Endothelial cell of umbilical vein (primary cell): ENCODE data around the gene C2orf15. TPM values are rescaled to one million over a fixed set of nuclear protein-coding genes. Genes with fewer than 3 reads are reported as not detected.

ENCODE experiments used
- BruUV-seq: library from RNA; stranded (reverse); fragments of 400-500 nt; replicated peaks from 2 replicates; lab custom pipeline; 2021; lab: Mats Ljungman, UMichigan
- CTCF ChIA-PET: fragments of 300-600, 350-600 bp; sonication (Branson Sonifier 250); formaldehyde crosslinking; loops from one replicate; lab custom pipeline; 2021; ENCODE audit warnings: antibody characterized with exemption, inconsistent platforms; lab: Charles Lee
- POLR2A ChIA-PET: fragments of 300-600, 350-600 bp; sonication (Branson Sonifier 250); formaldehyde crosslinking; loops from one replicate; lab custom pipeline; 2021; ENCODE audit warnings: antibody characterized with exemption, inconsistent platforms; lab: Charles Lee
- DNase-seq: peaks from one replicate; pipeline ENCODE4 v3.0.0-alpha.2; 2011; ENCODE audit warnings: low read depth, low spot score
- FAIRE-seq: peaks from 2 replicates; lab custom pipeline; 2011; peaks lifted over from hg19 to GRCh38; lab: Jason Lieb, UNC
- H2AFZ ChIP-seq: 2 replicates; pipeline ENCODE4 v1.6.0; 2012; ENCODE audit warnings: low read depth, low read length, control low read depth, inconsistent platforms
- H3K27ac ChIP-seq: 2 replicates; pipeline ENCODE4 v1.5.1; 2011; ENCODE audit warnings: low read depth, mild to moderate bottlenecking, control low read depth, low read length, moderate library complexity; ENCODE audit not compliant: insufficient read depth
- H3K27me3 ChIP-seq, 2 experiments: 2 replicates each; pipeline versions ENCODE4 v1.6.0 to v1.6.1; 2011; ENCODE audit warnings: low read length in 2 of 2, mixed read lengths in 1 of 2; ENCODE audit not compliant: control insufficient read depth in 2 of 2, insufficient read depth in 2 of 2
- H3K36me3 ChIP-seq, 2 experiments: 2 replicates in 1 of 2; 3 replicates in 1 of 2; pipeline ENCODE4 v1.5.1; 2011; ENCODE audit warnings: low read length in 2 of 2, mild to moderate bottlenecking in 1 of 2, moderate library complexity in 1 of 2; ENCODE audit not compliant: control insufficient read depth in 2 of 2, insufficient read depth in 2 of 2; ENCODE audit errors: extremely low read depth in 1 of 2
- H3K4me1 ChIP-seq: 3 replicates; pipeline ENCODE4 v1.5.1; 2011; ENCODE audit warnings: mild to moderate bottlenecking, low read length; ENCODE audit not compliant: control insufficient read depth, insufficient read depth; ENCODE audit errors: extremely low read depth
- H3K4me2 ChIP-seq: 2 replicates; pipeline ENCODE4 v1.6.1; 2011; ENCODE audit warnings: low read length, control low read depth, mixed read lengths; ENCODE audit not compliant: insufficient read depth
- H3K4me3 ChIP-seq, 3 experiments: fragments of 200-600 bp in 1 of 3; sonication (generic), shearing (Covaris generic) in 1 of 3; replicated peaks in 1 of 3; 2 replicates each; pipeline ENCODE4 v1.5.1; 2011 to 2016; ENCODE audit warnings: control low read depth in 3 of 3, low read length in 3 of 3, mild to moderate bottlenecking in 2 of 3, inconsistent platforms in 1 of 3, low read depth in 1 of 3, moderate library complexity in 1 of 3; ENCODE audit not compliant: insufficient read depth in 1 of 3
- H3K79me2 ChIP-seq: 2 replicates; pipeline ENCODE4 v1.6.0; 2012; ENCODE audit warnings: low read length, inconsistent platforms; ENCODE audit not compliant: control insufficient read depth, insufficient read depth
- H3K9ac ChIP-seq: replicated peaks from 2 replicates; pipeline ENCODE3; 2011; ENCODE audit warnings: low read length, control low read depth; ENCODE audit not compliant: insufficient read depth; ENCODE audit errors: extremely low read depth
- H3K9me1 ChIP-seq: replicated peaks from 3 replicates; pipeline ENCODE4 v1.6.0; 2011; ENCODE audit warnings: mild to moderate bottlenecking, low read length; ENCODE audit not compliant: control insufficient read depth, insufficient read depth; ENCODE audit errors: extremely low read depth
- H3K9me3 ChIP-seq: replicated peaks from 2 replicates; pipeline ENCODE4 v1.5.1; 2012; ENCODE audit warnings: low read length, inconsistent platforms; ENCODE audit not compliant: control insufficient read depth, insufficient read depth
- H4K20me1 ChIP-seq: replicated peaks from 2 replicates; pipeline ENCODE3; 2011; ENCODE audit warnings: mild to moderate bottlenecking, low read length; ENCODE audit not compliant: control insufficient read depth, insufficient read depth; ENCODE audit errors: extremely low read depth
- CTCF ChIP-seq, 2 donors: IDR thresholded peaks; 1 replicate in 1 of 2; 2 replicates in 1 of 2; pipeline ENCODE4 v1.5.1; 2011; ENCODE audit warnings: low read length in 2 of 2, mild to moderate bottlenecking in 2 of 2, moderate library complexity in 2 of 2, control low read depth in 1 of 2, inconsistent platforms in 1 of 2, low read depth in 1 of 2; ENCODE audit not compliant: insufficient read depth in 1 of 2; ENCODE audit errors: extremely low read depth in 1 of 2
- EZH2 ChIP-seq: IDR thresholded peaks from 2 replicates; pipeline ENCODE4 v1.6.1; 2012; ENCODE audit warnings: borderline replicate concordance, low read depth, mild to moderate bottlenecking, moderate library complexity, low read length, inconsistent platforms; ENCODE audit not compliant: severe bottlenecking
- FOS ChIP-seq: IDR thresholded peaks from 2 replicates; pipeline ENCODE4 v1.6.1; 2011; ENCODE audit warnings: mild to moderate bottlenecking, low read length, moderate library complexity, borderline replicate concordance; ENCODE audit not compliant: insufficient read depth
- GATA2 ChIP-seq: IDR thresholded peaks from 2 replicates; pipeline ENCODE4 v1.7.0; 2011; ENCODE audit warnings: low read depth, mild to moderate bottlenecking, moderate library complexity, mixed read lengths, low read length; ENCODE audit not compliant: insufficient read length, insufficient read depth
- JUN ChIP-seq: IDR thresholded peaks from 2 replicates; pipeline ENCODE4 v1.6.1; 2011; ENCODE audit warnings: borderline replicate concordance, low read depth; ENCODE audit not compliant: insufficient read length, insufficient read depth
- MAX ChIP-seq: IDR thresholded peaks from 2 replicates; pipeline ENCODE4 v1.6.1; 2011; ENCODE audit not compliant: insufficient read depth, insufficient read length
- MYC ChIP-seq: IDR thresholded peaks from one replicate; pipeline ENCODE4 v1.6.1; 2011; ENCODE audit warnings: mild to moderate bottlenecking, low read depth, low read length
- POLR2A ChIP-seq: IDR thresholded peaks from 2 replicates; pipeline ENCODE4 v1.6.1; 2012; ENCODE audit warnings: low read depth, mild to moderate bottlenecking, control low read depth, low read length
- POLR2AphosphoS5 ChIP-seq: IDR thresholded peaks from 2 replicates; pipeline ENCODE4 v1.6.1; 2012; ENCODE audit warnings: low read depth, mild to moderate bottlenecking, control low read depth, low read length, moderate library complexity; ENCODE audit not compliant: insufficient read depth
- dilution Hi-C: fragments of 300-500 bp; cut with MboI; formaldehyde crosslinking; loops from one replicate; pipeline ENCODE4 v1.15.0; 2019; ENCODE audit warnings: low sequenced_read_pairs; ENCODE audit not compliant: extremely low pct_ligation_motif_present
- intact Hi-C: fragments of 100-400 bp; cut with micrococcal nuclease; formaldehyde crosslinking; loops from one replicate; pipeline ENCODE4 v1.10.0; 2022
- polyA plus RNA-seq, 4 experiments: library from polyadenylated mRNA; depleted of rRNA in 3 of 4; stranded (reverse) in 3 of 4; unstranded in 1 of 4; fragments of >200 nt; gene quantifications; 2 replicates each; pipeline versions ENCODE4 v1.2.1 to v1.2.3, GENCODE V29; 2011 to 2012; ENCODE audit warnings: missing spikeins in 1 of 4
- total RNA-seq: library from RNA; stranded (reverse); gene quantifications from 2 replicates; pipeline ENCODE4 v1.2.3, GENCODE V29; 2021

The C2orf15 gene
- total and polyA plus RNA-seq, 2 donors (not counting 3 experiments of a cell fraction or from before 2014, with no cell fraction given): not detected

GRCh38 chr2:99152199-99152895, 10.8 kb downstream of the C2orf15 start:
- Histone ChIP-seq H4K20me1 (no peaks in the 10 kb centered on the region), H3K4me2 (no peak overlapping the region), H3K4me3 (no peak overlapping the region), H3K9me1 (no peaks in the 10 kb centered on the region), H3K79me2 (peaks cover 2% of the 10 kb centered on the region), H3K27ac (no peak overlapping the region), H3K9me3 (no peaks in the 10 kb centered on the region), H3K4me1 (peaks cover 10% of the 10 kb centered on the region), H3K36me3 (no peaks in the 10 kb centered on the region), H2AFZ (no peak overlapping the region), H3K9ac (no peak overlapping the region), H3K27me3 (no peaks in the 10 kb centered on the region)
- intact Hi-C loops: no loop called here
- ChIA-PET CTCF (no interaction called here), POLR2A (no interaction called here)
- no peak for DNase-seq
- no peak for TF ChIP-seq EZH2
- TF ChIP-seq JUN: no peak
- TF ChIP-seq POLR2AphosphoS5: no peak
- dilution Hi-C loops: no loop called here
- no TSS peak for BruUV-seq
- FAIRE-seq: no peak

- peak overlapping the region; percentile 94 for H2AFZ ChIP-seq
- TF ChIP-seq MAX: no peak
- no peak for TF ChIP-seq POLR2AphosphoS5
- TF ChIP-seq GATA2: no peak
- no peak for TF ChIP-seq EZH2
- no peak for TF ChIP-seq POLR2A
- no peak for TF ChIP-seq MYC
- TF ChIP-seq JUN: no peak
- no peak for TF ChIP-seq CTCF (IDR thresholded peaks at IDR 0.05; ENCODE audit: extremely low read depth in 1 of 2, insufficient read depth in 1 of 2, low read depth in 1 of 2, low read length in 2 of 2)
- TF ChIP-seq FOS: no peak
- H3K9ac ChIP-seq: peak overlapping the region; percentile 93
- CTCF ChIA-PET: interaction anchor here (0.7 to 1.9 kb wide), 2 partner anchors 12 to 13 kb away, joined by 3 to 6 read pairs; partner anchors contain the start of gene C2orf15
- H3K9me3 ChIP-seq: no peaks in the 10 kb centered on the region
- H3K27ac ChIP-seq: no peak overlapping the region
- dilution Hi-C loops: no loop called here
- H3K79me2 ChIP-seq: peaks cover 2% of the 10 kb centered on the region
- H3K4me2 ChIP-seq: peak overlapping the region; percentile 84
- POLR2A ChIA-PET: no interaction called here
- peaks cover 10% of the 10 kb centered on the region for H3K4me1 ChIP-seq
- intact Hi-C loops: no loop called here
- BruUV-seq: TSS peak; percentile 34
- H4K20me1 ChIP-seq: no peaks in the 10 kb centered on the region
- H3K36me3 ChIP-seq: no peaks in the 10 kb centered on the region
- no peak for DNase-seq
- peak overlapping the region; percentile 92 to 99 (median 98) for H3K4me3 ChIP-seq
- H3K27me3 ChIP-seq: no peaks in the 10 kb centered on the region
- H3K9me1 ChIP-seq: no peaks in the 10 kb centered on the region
- FAIRE-seq: no peak
Measured at GRCh38 chr2:99153921-99154604, 12.6 kb downstream of the C2orf15 start.
